HEK293T (cell line): ENCODE results near the gene BORCS5.

Experiments used
- BHLHE40 ChIP-seq: fragments of 450-650 bp; IDR thresholded peaks from 2 replicates; pipeline ENCODE4 v1.6.1; 2016; ENCODE audit warnings: mild to moderate bottlenecking, moderate library complexity, borderline replicate concordance
- ELF4 ChIP-seq: fragments of 450-650 bp; IDR thresholded peaks from 2 replicates; pipeline ENCODE4 v1.6.1; 2017; ENCODE audit warnings: antibody characterized with exemption
- SP1 ChIP-seq: fragments of 450-650 bp; IDR thresholded peaks from 2 replicates; pipeline ENCODE4 v1.6.1; 2017
- SUZ12 ChIP-seq: fragments of 450-650 bp; IDR thresholded peaks from 2 replicates; pipeline ENCODE4 v1.6.1; 2016; ENCODE audit warnings: mild to moderate bottlenecking
- TF ChIP-seq, protein P1 (sequence below): fragments of 450-650 bp; IDR thresholded peaks from 2 replicates; pipeline ENCODE4 v1.6.1; 2016

DNA sequence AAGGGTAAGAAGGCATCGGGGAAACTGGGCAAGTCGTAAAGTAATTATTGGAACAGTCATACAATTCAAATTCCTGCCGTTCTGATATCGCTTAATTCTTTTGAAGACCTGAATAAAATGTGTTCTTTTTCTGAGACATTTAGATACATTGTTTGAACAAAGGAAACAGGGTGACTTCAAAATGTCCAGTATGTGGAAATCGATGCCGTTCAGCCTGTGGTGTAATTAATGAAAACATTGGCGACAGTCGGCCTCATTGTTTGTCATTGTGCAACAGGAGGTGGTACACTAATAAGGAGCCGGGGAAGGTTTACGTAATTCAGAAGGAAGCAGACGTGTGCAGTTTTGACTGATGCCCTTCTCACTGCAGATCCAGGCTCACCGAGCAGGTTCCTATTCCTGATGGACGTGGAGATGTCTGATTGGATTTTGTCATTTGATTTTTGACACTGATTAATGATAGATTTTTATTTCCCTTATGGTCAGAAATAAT, 92.7 kb downstream of the BORCS5 start:
- TF ChIP-seq SP1 (no peak), SUZ12 (no peak), ELF4 (no peak), BHLHE40 (no peak)
- TF ChIP-seq, protein P1, sequence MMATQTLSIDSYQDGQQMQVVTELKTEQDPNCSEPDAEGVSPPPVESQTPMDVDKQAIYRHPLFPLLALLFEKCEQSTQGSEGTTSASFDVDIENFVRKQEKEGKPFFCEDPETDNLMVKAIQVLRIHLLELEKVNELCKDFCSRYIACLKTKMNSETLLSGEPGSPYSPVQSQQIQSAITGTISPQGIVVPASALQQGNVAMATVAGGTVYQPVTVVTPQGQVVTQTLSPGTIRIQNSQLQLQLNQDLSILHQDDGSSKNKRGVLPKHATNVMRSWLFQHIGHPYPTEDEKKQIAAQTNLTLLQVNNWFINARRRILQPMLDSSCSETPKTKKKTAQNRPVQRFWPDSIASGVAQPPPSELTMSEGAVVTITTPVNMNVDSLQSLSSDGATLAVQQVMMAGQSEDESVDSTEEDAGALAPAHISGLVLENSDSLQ, result no peak
